Transverse colon (tissue), 4 donors: ENCODE measurements around the gene TSPAN17. TPM values are rescaled to one million over a fixed set of nuclear protein-coding genes. Genes with fewer than 3 reads are reported as not detected.

Experiments used
- DNase-seq: peaks from one replicate; pipeline ENCODE4 v3.0.0-alpha.2; 2019
- H3K27ac ChIP-seq, 4 donors: fragments of 200-600 bp; sonication (generic); 2 replicates each; pipeline ENCODE4 v1.5.1; 2016 to 2018; ENCODE audit warnings: inconsistent platforms in 4 of 4
- H3K27me3 ChIP-seq: fragments of 200-600 bp; sonication (generic); 2 replicates; pipeline ENCODE4 v1.5.1; 2017; ENCODE audit warnings: inconsistent platforms
- H3K36me3 ChIP-seq, 4 donors: fragments of 200-600 bp; sonication (generic); 2 replicates each; pipeline ENCODE4 v1.5.1; 2017 to 2019; ENCODE audit warnings: inconsistent platforms in 4 of 4
- H3K4me1 ChIP-seq, 4 donors: fragments of 200-600 bp; sonication (generic); 2 replicates each; pipeline ENCODE4 v1.5.1; 2017 to 2020; ENCODE audit warnings: inconsistent platforms in 4 of 4
- H3K4me3 ChIP-seq, 4 donors: fragments of 200-600 bp; sonication (generic); 1 replicate in 1 of 4; 2 replicates in 3 of 4; pipeline versions ENCODE4 v1.5.1 to v1.6.1; 2017 to 2019; ENCODE audit warnings: inconsistent platforms in 4 of 4
- H3K9me3 ChIP-seq, 2 donors: fragments of 200-600 bp; sonication (generic); 2 replicates each; pipeline ENCODE4 v1.5.1; 2017 to 2019; ENCODE audit warnings: inconsistent platforms in 2 of 2
- CTCF ChIP-seq, 5 experiments: fragments of 200-600 bp in 3 of 5; fragments of 450-650 bp in 2 of 5; sonication (generic) in 3 of 5; IDR thresholded peaks; 1 replicate in 2 of 5; 2 replicates in 3 of 5; pipeline ENCODE4 v1.5.1; 2016 to 2017; ENCODE audit warnings: antibody characterized with exemption in 5 of 5, inconsistent platforms in 3 of 5, mild to moderate bottlenecking in 2 of 5, moderate library complexity in 1 of 5
- EP300 ChIP-seq: sonication (generic); formaldehyde crosslinking; IDR thresholded peaks from one replicate; pipeline ENCODE4 v1.6.1; 2017; ENCODE audit warnings: antibody characterized with exemption, low read depth
- POLR2A ChIP-seq: fragments of 450-650 bp; IDR thresholded peaks from one replicate; pipeline ENCODE4 v1.6.1; 2016; ENCODE audit warnings: antibody characterized with exemption, mild to moderate bottlenecking, moderate library complexity
- POLR2AphosphoS5 ChIP-seq, 3 donors: sonication (generic); formaldehyde crosslinking; IDR thresholded peaks; one replicate each; pipeline ENCODE4 v1.6.1; 2016; ENCODE audit warnings: antibody characterized with exemption in 3 of 3
- WGBS, 2 donors: methylation state at CpG; one replicate each; pipeline ENCODE4 v1.1.5; 2018; ENCODE audit warnings: low coverage in 1 of 2; 5-methylcytosine and 5-hydroxymethylcytosine counted together
- in situ Hi-C, 4 donors: fragments of 200-750 bp; cut with MboI; loops; one replicate each; pipeline versions ENCODE4 v1.15.0 to v1.15.1; 2017; ENCODE audit warnings: low sequenced_read_pairs in 3 of 4, low pct_ligation_motif_present in 1 of 4, low pct_unique_long_range_greater_than_20kb in 1 of 4
- intact Hi-C: fragments of 100-400 bp; cut with DNase I; formaldehyde crosslinking; loops from one replicate; pipeline ENCODE4 v1.15.1; 2023; ENCODE audit warnings: low total_unique reads
- total RNA-seq, 4 donors: library from RNA; depleted of rRNA; stranded (reverse); fragments of >200 nt; gene quantifications; one replicate each; pipeline ENCODE4 v1.1.0, GENCODE V29; 2016

TSPAN17 gene
- total RNA-seq, 4 donors from 2014 or later = 27.2 to 227 (median 36.1) TPM

GRCh38 chr5:176627582-176627981, 19.7 kb upstream of the TSPAN17 start:
- no peaks in the 10 kb centered on the region for H3K9me3 ChIP-seq
- peaks cover 96% of the 10 kb centered on the region for H3K27me3 ChIP-seq

GRCh38 chr5:176628406-176629228, 18.7 kb upstream of the TSPAN17 start:
- no peaks in the 10 kb centered on the region for H3K36me3 ChIP-seq
- H3K27ac ChIP-seq = no peak overlapping the region
- peaks cover 0 to 19% (median 15%) of the 10 kb centered on the region in 4 donors for H3K4me1 ChIP-seq
- WGBS, 2 donors = 40 to 44% methylated on average over 5 to 13 of the region's 13 CpGs
- no peak overlapping the region for H3K4me3 ChIP-seq
- TF ChIP-seq EP300 = no peak
- no peak for TF ChIP-seq CTCF (IDR thresholded peaks at IDR 0.05)
- no peak for TF ChIP-seq POLR2AphosphoS5 (IDR thresholded peaks at IDR 0.05)
- TF ChIP-seq POLR2A = no peak
- in situ Hi-C loops = no loop called here
- no peaks in the 10 kb centered on the region for H3K9me3 ChIP-seq
- DNase-seq = no peak
- H3K27me3 ChIP-seq = peaks cover 99% of the 10 kb centered on the region
- intact Hi-C loops = no loop called here

More at GRCh38 chr5:176627582-176627981, 19.7 kb upstream of the TSPAN17 start:
- Histone ChIP-seq H3K4me3 (no peak overlapping the region), H3K4me1 (peaks cover 0 to 19% (median 15%) of the 10 kb centered on the region in 4 donors), H3K27ac (no peak overlapping the region), H3K36me3 (no peaks in the 10 kb centered on the region)
- DNase-seq = no peak
- TF ChIP-seq POLR2A (no peak), CTCF (IDR thresholded peaks at IDR 0.05) (no peak), EP300 (no peak), POLR2AphosphoS5 (IDR thresholded peaks at IDR 0.05) (no peak)
- 68 to 80% methylated on average over 1 to 5 of the region's 5 CpGs for WGBS, 2 donors
- in situ Hi-C loops (no loop called here), intact Hi-C loops (no loop called here)

- no peaks in the 10 kb centered on the region for H3K36me3 ChIP-seq
- no peak for DNase-seq
- TF ChIP-seq EP300 (no peak), CTCF (IDR thresholded peaks at IDR 0.05) (no peak), POLR2AphosphoS5 (IDR thresholded peaks at IDR 0.05) (no peak), POLR2A (no peak)
- H3K27me3 ChIP-seq = peaks cover 94% of the 10 kb centered on the region
- no peaks in the 10 kb centered on the region for H3K9me3 ChIP-seq
- WGBS, 2 donors = 20% methylated on average over 25 of the region's 34 CpGs; no CpG with 5 or more reads in 1 of the 2 donors
- in situ Hi-C loops (no loop called here), intact Hi-C loops (no loop called here)
- no peak overlapping the region for H3K27ac ChIP-seq
- H3K4me1 ChIP-seq = peaks cover 0 to 19% (median 15%) of the 10 kb centered on the region in 4 donors
- H3K4me3 ChIP-seq = no peak overlapping the region
Measured at GRCh38 chr5:176629317-176629852, 17.9 kb upstream of the TSPAN17 start.

GRCh38 chr5:176629853-176630680, 17.2 kb upstream of the TSPAN17 start, which contains the start of the genes EIF4E1B and SNCB:
Gene EIF4E1B, plus strand, starts transcription at chr5:176630675. Its CDS starts 12,113 bp downstream, at chr5:176642788.
Gene SNCB, minus strand, starts transcription at chr5:176630534. Its CDS starts 880 bp downstream, at chr5:176629654.
- no peak for DNase-seq
- in situ Hi-C loops = no loop called here
- 1% methylated on average over 48 of the region's 94 CpGs; no CpG with 5 or more reads in 1 of the 2 donors for WGBS, 2 donors
- Histone ChIP-seq H3K4me1 (peaks cover 0 to 19% (median 15%) of the 10 kb centered on the region in 4 donors), H3K27ac (no peak within 1 kb of the TSS), H3K4me3 (peak within 1 kb of the TSS in 2 of 4 donors; percentile 17 to 38), H3K27me3 (peaks cover 91% of the 10 kb centered on the region), H3K36me3 (no peaks in the 10 kb centered on the region), H3K9me3 (no peaks in the 10 kb centered on the region)
- intact Hi-C loops = no loop called here
- TF ChIP-seq CTCF (IDR thresholded peaks at IDR 0.05) (no peak), POLR2A (no peak), EP300 (no peak)
